Spleen (tissue), 11 donors: ENCODE data around the gene COL27A1. TPM values are rescaled to one million over a fixed set of nuclear protein-coding genes. Genes with fewer than 3 reads are reported as not detected.
A peak's percentile ranks its signal among the peaks of the same experiment; 100 is the strongest.

Experiments used
- DNase-seq: peaks from one replicate; pipeline ENCODE4 v3.0.0-alpha.2; 2020
- H3K27ac ChIP-seq, 8 donors: fragments of 200-600 bp; sonication (generic) in 7 of 8; 1 replicate in 4 of 8; 2 replicates in 4 of 8; pipeline versions ENCODE4 v1.5.0 to v1.8.0; 2016 to 2021; ENCODE audit warnings: inconsistent platforms in 4 of 8, mild to moderate bottlenecking in 4 of 8, moderate library complexity in 1 of 8
- H3K27me3 ChIP-seq, 7 donors: fragments of 200-600 bp; sonication (generic) in 6 of 7; replicated peaks in 1 of 7; 1 replicate in 4 of 7; 2 replicates in 3 of 7; pipeline versions ENCODE4 v1.5.0 to v1.8.0; 2016 to 2021; ENCODE audit warnings: inconsistent platforms in 3 of 7, mild to moderate bottlenecking in 1 of 7
- H3K36me3 ChIP-seq, 6 donors: fragments of 200-600 bp; sonication (generic) in 5 of 6; 1 replicate in 4 of 6; 2 replicates in 2 of 6; pipeline versions ENCODE4 v1.5.0 to v1.8.0; 2016 to 2021; ENCODE audit warnings: inconsistent platforms in 2 of 6
- H3K4me1 ChIP-seq, 6 donors: fragments of 200-600 bp; sonication (generic) in 5 of 6; 1 replicate in 3 of 6; 2 replicates in 3 of 6; pipeline versions ENCODE4 v1.5.0 to v1.8.0; 2016 to 2021; ENCODE audit warnings: inconsistent platforms in 3 of 6
- H3K4me3 ChIP-seq, 8 donors: fragments of 200-600 bp; sonication (generic) in 7 of 8; 1 replicate in 4 of 8; 2 replicates in 4 of 8; pipeline versions ENCODE4 v1.5.0 to v1.8.0; 2016 to 2021; ENCODE audit warnings: inconsistent platforms in 4 of 8, mild to moderate bottlenecking in 4 of 8, moderate library complexity in 2 of 8
- H3K9me3 ChIP-seq, 8 donors: fragments of 200-600 bp; sonication (generic) in 7 of 8; 1 replicate in 4 of 8; 2 replicates in 4 of 8; pipeline versions ENCODE4 v1.5.0 to v1.8.0; 2016 to 2021; ENCODE audit warnings: inconsistent platforms in 4 of 8
- POLR2A ChIP-seq, 3 donors: fragments of 450-650 bp; IDR thresholded peaks; one replicate each; pipeline ENCODE4 v1.5.1; 2017; ENCODE audit warnings: antibody characterized with exemption in 3 of 3, mild to moderate bottlenecking in 1 of 3
- POLR2AphosphoS5 ChIP-seq, 3 donors: sonication (generic); formaldehyde crosslinking; IDR thresholded peaks; one replicate each; pipeline ENCODE4 v1.5.1; 2017; ENCODE audit warnings: antibody characterized with exemption in 3 of 3
- WGBS, 5 donors: extraction: QIAGEN DNeasy Blood & Tissue Kit in 3 of 5; methylation state at CpG; one replicate each; pipeline versions ENCODE4 v1.1.5 to v1.1.7; 2013 to 2018; 5-methylcytosine and 5-hydroxymethylcytosine counted together
- intact Hi-C: fragments of 100-400 bp; cut with DNase I; formaldehyde crosslinking; loops from one replicate; pipeline ENCODE4 v1.15.0; 2023; ENCODE audit warnings: low total_unique reads
- polyA plus RNA-seq, 3 donors: library from polyadenylated mRNA; stranded (reverse); fragments of 200-250 nt; gene quantifications; one replicate each; pipeline ENCODE4 v1.2.1, GENCODE V29; 2013
- total RNA-seq, 7 donors: library from RNA; depleted of rRNA in 3 of 7; stranded (reverse); fragments of >200 nt in 3 of 7; fragmentation: NEBNext Ultra II Directional in 4 of 7; extraction: Animal tissue kit (Norgen Biotek cat#: 25700) in 4 of 7; gene quantifications; one replicate each; pipeline versions ENCODE4 v1.1.0 to v1.2.1, GENCODE V29; 2016 to 2021
- TF ChIP-seq, protein P1 (sequence below), 11 experiments: fragments of 200-600 bp in 7 of 11; fragments of 450-650 bp in 4 of 11; sonication (generic) in 4 of 11; IDR thresholded peaks in 8 of 11; conservative IDR thresholded peaks in 3 of 11; 1 replicate in 7 of 11; 2 replicates in 4 of 11; pipeline versions ENCODE4 v1.4.0 to v1.8.0; 2016 to 2021; ENCODE audit warnings: antibody characterized with exemption in 11 of 11, inconsistent platforms in 4 of 11, mild to moderate bottlenecking in 1 of 11
- donor health status: healthy with polysubstance abuse.
- donor health status: DM: no; HTN: no; CAD: no; lungs with moderate emphysema.
- donor health status: DM: no; HTN: no; CAD: no.
- donor health status: Bipolar disorder and iron deficiency.
- donor health status: healthy.
- donor health status: DM: no; HTN: no; CAD: no.
- donor health status: DM: yes; HTN: yes; CAD: no.

COL27A1 gene
- total and polyA plus RNA-seq, 10 donors, result 2.1 to 23.4 (median 6.1) TPM

DNA sequence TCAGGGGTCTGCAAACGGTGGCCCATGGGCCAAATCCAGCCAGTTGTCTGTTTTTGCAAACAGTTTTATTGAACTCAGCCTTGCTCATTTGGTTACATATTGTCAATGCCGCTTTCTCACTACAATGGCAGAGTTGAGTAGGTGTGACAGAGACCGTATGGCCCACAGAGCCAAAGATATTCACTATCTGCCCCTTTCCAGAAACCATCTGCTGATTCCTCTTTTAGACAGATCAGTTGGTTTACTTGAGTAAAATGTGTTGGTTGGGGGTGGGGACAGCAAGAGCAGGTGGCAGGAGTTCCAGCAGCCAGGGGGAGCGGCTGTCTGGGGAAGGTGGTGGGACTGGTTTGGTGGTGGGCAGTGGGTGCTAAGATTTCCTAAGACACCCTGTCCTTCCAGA, 54.8 kb downstream of the COL27A1 start:
- no peak for DNase-seq
- no peaks in the 10 kb centered on the region for H3K36me3 ChIP-seq
- H3K4me1 ChIP-seq, result peaks cover 0 to 15% (median 0%) of the 10 kb centered on the region in 6 donors
- TF ChIP-seq POLR2A (IDR thresholded peaks at IDR 0.05), result no peak
- TF ChIP-seq POLR2AphosphoS5 (IDR thresholded peaks at IDR 0.05), result no peak
- 82 to 92% (median 86%) methylated on average over 4 of the region's 4 CpGs for WGBS, 5 donors
- intact Hi-C loops, result no loop called here
- no peak overlapping the region for H3K4me3 ChIP-seq
- H3K9me3 ChIP-seq, result no peaks in the 10 kb centered on the region
- H3K27ac ChIP-seq, result no peak overlapping the region
- no peaks in the 10 kb centered on the region for H3K27me3 ChIP-seq

DNA sequence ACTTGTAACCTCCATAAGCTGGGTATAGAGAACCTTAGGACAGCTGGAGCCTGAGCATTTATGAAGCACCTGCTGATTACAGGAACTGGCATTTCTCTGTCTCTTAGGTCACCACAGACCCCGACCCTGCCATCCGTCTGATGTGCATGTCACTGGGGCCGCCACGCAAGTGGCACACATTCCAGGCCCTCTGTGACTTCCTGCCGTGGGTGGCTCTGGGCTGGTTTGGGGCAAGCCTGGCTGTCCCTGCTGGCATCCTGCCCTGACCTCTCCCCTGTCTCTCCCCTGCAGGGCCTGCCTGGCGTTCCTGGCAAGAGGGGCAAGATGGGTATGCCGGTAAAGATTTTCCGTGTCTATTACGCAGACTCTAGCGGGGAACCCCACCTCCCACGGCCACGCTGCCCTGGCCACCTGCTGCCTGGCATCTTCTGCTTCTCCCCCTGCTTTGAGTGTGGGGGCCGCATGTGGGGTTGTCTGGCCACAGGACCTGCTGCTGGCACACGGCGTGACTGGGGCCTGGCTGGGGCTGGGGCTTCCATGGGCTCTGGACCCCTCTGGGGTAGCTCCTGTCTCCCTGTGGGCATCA, 55.4 kb downstream of the COL27A1 start:
- 77 to 89% (median 80%) methylated on average over 3 to 15 of the region's 15 CpGs for WGBS, 5 donors
- no peak for DNase-seq
- intact Hi-C loops, result no loop called here
- no peak overlapping the region for H3K27ac ChIP-seq
- peaks cover 0 to 2% (median 0%) of the 10 kb centered on the region in 7 donors for H3K27me3 ChIP-seq
- H3K36me3 ChIP-seq, result no peaks in the 10 kb centered on the region
- H3K4me3 ChIP-seq, result no peak overlapping the region
- TF ChIP-seq POLR2AphosphoS5 (IDR thresholded peaks at IDR 0.05) (no peak), POLR2A (IDR thresholded peaks at IDR 0.05) (no peak)
- TF ChIP-seq, protein P1, sequence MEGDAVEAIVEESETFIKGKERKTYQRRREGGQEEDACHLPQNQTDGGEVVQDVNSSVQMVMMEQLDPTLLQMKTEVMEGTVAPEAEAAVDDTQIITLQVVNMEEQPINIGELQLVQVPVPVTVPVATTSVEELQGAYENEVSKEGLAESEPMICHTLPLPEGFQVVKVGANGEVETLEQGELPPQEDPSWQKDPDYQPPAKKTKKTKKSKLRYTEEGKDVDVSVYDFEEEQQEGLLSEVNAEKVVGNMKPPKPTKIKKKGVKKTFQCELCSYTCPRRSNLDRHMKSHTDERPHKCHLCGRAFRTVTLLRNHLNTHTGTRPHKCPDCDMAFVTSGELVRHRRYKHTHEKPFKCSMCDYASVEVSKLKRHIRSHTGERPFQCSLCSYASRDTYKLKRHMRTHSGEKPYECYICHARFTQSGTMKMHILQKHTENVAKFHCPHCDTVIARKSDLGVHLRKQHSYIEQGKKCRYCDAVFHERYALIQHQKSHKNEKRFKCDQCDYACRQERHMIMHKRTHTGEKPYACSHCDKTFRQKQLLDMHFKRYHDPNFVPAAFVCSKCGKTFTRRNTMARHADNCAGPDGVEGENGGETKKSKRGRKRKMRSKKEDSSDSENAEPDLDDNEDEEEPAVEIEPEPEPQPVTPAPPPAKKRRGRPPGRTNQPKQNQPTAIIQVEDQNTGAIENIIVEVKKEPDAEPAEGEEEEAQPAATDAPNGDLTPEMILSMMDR (IDR thresholded peaks at IDR 0.05 in 8 of 11, conservative IDR thresholded peaks at IDR 0.05 in 3 of 11), result no peak
- H3K4me1 ChIP-seq, result peaks cover 0 to 15% (median 0%) of the 10 kb centered on the region in 6 donors
- H3K9me3 ChIP-seq, result no peaks in the 10 kb centered on the region

DNA sequence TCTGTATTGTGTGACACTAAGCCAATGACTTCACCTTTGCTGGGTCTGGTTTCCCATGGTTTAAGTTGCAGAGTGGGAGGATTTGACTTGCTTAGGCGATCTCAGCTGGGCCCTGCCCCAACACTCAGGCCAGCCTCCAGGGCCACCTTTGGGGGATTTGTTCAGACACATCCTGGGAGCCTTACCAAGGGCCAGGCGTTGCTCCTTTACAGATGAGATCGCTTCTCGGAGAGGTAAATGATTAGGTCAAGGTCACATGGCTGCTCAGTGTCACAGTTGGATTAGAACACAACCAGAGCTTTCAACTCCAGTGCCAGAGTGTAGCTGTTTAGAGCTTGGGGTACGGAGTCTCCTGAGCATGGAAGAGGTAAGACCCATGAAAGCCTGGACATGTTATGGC, 57.5 kb downstream of the COL27A1 start:
- WGBS, 5 donors, result 82 to 96% (median 91%) methylated on average over 3 to 5 of the region's 5 CpGs
- Histone ChIP-seq H3K27ac (no peak overlapping the region), H3K4me3 (no peak overlapping the region), H3K4me1 (peaks cover 0 to 7% (median 0%) of the 10 kb centered on the region in 6 donors), H3K36me3 (no peaks in the 10 kb centered on the region), H3K9me3 (no peaks in the 10 kb centered on the region), H3K27me3 (peaks cover 0 to 10% (median 0%) of the 10 kb centered on the region in 7 donors)
- no peak for DNase-seq
- no peak for TF ChIP-seq POLR2AphosphoS5 (IDR thresholded peaks at IDR 0.05)
- TF ChIP-seq POLR2A (IDR thresholded peaks at IDR 0.05), result no peak
- TF ChIP-seq, protein P1 (IDR thresholded peaks at IDR 0.05 in 8 of 11, conservative IDR thresholded peaks at IDR 0.05 in 3 of 11), result no peak
- intact Hi-C loops, result no loop called here

DNA sequence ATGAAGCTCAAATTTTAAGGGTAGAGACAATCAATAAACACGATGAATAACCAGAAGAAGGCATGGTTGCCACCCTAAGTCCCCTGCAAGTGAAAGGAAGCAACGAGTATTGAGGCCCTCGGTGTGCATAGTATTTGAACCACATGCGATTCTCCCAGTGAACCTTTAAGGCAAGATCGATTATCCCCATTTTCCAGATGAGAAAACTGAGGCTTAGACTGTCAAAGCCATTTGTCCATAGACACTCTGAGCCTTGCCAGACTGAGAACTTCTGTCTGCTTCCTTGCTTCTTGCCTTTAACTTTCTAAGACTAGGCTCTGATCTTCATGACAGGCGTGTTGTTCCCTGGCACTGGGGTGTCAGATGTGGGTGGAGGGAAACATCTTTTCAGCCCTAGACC, 58.2 kb downstream of the COL27A1 start:
- WGBS, 5 donors, result 90 to 94% (median 93%) methylated on average over 6 of the region's 6 CpGs
- Histone ChIP-seq H3K27me3 (peaks cover 0 to 10% (median 0%) of the 10 kb centered on the region in 7 donors), H3K9me3 (no peaks in the 10 kb centered on the region), H3K27ac (peak overlapping the region in 7 of 8 donors; percentile 5 to 61 (median 46)), H3K4me3 (no peak overlapping the region), H3K4me1 (peaks cover 0 to 1% (median 0%) of the 10 kb centered on the region in 6 donors), H3K36me3 (no peaks in the 10 kb centered on the region)
- TF ChIP-seq POLR2A (IDR thresholded peaks at IDR 0.05) (no peak), POLR2AphosphoS5 (IDR thresholded peaks at IDR 0.05) (no peak)
- no peak for DNase-seq
- intact Hi-C loops, result no loop called here

DNA sequence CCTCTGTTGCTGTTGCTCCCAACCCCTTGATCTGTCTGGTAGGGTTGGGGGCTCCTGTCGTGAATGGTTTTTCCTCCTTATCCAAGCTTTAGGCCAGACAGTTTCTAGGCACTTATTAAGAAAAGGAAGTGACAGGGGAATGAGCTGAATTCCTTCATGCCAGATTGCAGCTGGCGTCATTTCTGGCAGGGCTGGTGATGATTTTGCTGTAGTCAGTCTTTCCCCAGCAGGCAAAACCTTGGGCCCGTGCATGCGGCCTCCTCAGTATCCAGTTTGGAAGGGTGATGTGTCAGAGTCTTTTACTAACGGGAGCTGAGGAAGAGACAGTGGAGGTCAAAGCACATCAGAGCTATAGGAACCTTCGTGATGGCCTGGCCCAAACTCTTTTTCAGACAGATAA, 58.8 kb downstream of the COL27A1 start:
- intact Hi-C loops, result no loop called here
- H3K4me3 ChIP-seq, result no peak overlapping the region
- no peak for DNase-seq
- no peaks in the 10 kb centered on the region for H3K9me3 ChIP-seq
- H3K36me3 ChIP-seq, result no peaks in the 10 kb centered on the region
- H3K27me3 ChIP-seq, result peaks cover 0 to 10% (median 0%) of the 10 kb centered on the region in 7 donors
- H3K27ac ChIP-seq, result peak overlapping the region in 6 of 8 donors; percentile 5 to 61 (median 51)
- H3K4me1 ChIP-seq, result no peaks in the 10 kb centered on the region
- WGBS, 5 donors, result 50 to 67% (median 60%) methylated on average over 6 of the region's 6 CpGs
- TF ChIP-seq POLR2AphosphoS5 (IDR thresholded peaks at IDR 0.05) (no peak), POLR2A (IDR thresholded peaks at IDR 0.05) (no peak)
- TF ChIP-seq, protein P1 (IDR thresholded peaks at IDR 0.05 in 8 of 11, conservative IDR thresholded peaks at IDR 0.05 in 3 of 11), result no peak
